Tibial artery (tissue), 4 donors: Measurements from ENCODE around the gene RBP7.
"Not testable (repeated sequence)": the region's sequence is repeated elsewhere in the genome, so short reads cannot be mapped to it uniquely, and the experiment has no call there.

Experiments
- DNase-seq, 2 donors: peaks; one replicate each; pipeline ENCODE4 v3.0.0-alpha.2; 2019
- H3K27ac ChIP-seq, 2 donors: fragments of 200-600 bp; sonication (generic) in 1 of 2; 1 replicate in 1 of 2; 2 replicates in 1 of 2; pipeline ENCODE4 v1.5.1; 2018 to 2019; ENCODE audit warnings: mild to moderate bottlenecking in 1 of 2
- H3K27me3 ChIP-seq, 2 donors: fragments of 200-600 bp; sonication (generic) in 1 of 2; one replicate each; pipeline versions ENCODE4 v1.5.1 to v1.6.0; 2016 to 2019
- H3K36me3 ChIP-seq, 3 donors: fragments of 200-600 bp; sonication (generic) in 2 of 3; one replicate each; pipeline ENCODE4 v1.5.1; 2016 to 2019; ENCODE audit warnings: mild to moderate bottlenecking in 2 of 3
- H3K4me1 ChIP-seq, 4 donors: fragments of 200-600 bp; sonication (generic) in 2 of 4; 1 replicate in 3 of 4; 2 replicates in 1 of 4; pipeline ENCODE4 v1.5.1; 2016 to 2019
- H3K4me3 ChIP-seq, 2 donors: fragments of 200-600 bp; sonication (generic) in 1 of 2; 1 replicate in 1 of 2; 2 replicates in 1 of 2; pipeline ENCODE4 v1.5.1; 2018 to 2019; ENCODE audit warnings: mild to moderate bottlenecking in 2 of 2
- H3K9me3 ChIP-seq, 3 donors: fragments of 200-600 bp; sonication (generic) in 1 of 3; one replicate each; pipeline ENCODE4 v1.5.1; 2016 to 2019
- intact Hi-C: fragments of 100-400 bp; cut with DNase I; formaldehyde crosslinking; loops from one replicate; pipeline ENCODE4 v1.15.0; 2023; ENCODE audit warnings: low total_unique reads
- TF ChIP-seq, protein P1 (sequence below), 2 experiments: fragments of 200-600 bp in 1 of 2; fragments of 450-650 bp in 1 of 2; IDR thresholded peaks; one replicate each; pipeline ENCODE4 v1.5.1; 2017 to 2019; ENCODE audit warnings: antibody characterized with exemption in 2 of 2, mild to moderate bottlenecking in 1 of 2, moderate library complexity in 1 of 2

RBP7 gene

DNA sequence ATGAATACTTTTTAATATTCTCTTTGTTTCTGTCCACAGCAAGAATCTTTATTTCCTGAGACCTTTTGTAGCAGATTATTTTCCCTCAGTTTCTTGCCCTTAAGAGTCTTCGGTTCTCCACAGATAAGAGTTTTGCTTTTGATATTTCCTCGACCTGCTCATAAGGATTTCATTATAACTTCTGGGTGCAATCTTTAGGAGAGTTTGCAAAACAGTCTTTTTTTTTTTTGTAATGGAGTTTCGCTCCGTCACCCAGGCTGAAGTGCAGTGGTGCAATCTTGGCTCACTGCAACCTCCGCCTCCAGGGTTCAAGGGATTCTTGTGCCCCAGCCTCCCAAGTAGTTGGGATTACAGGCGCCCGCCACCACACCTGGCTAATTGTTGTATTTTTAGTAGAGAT is 25.6 kb downstream of the RBP7 start:
- no peaks in the 10 kb centered on the region for H3K9me3 ChIP-seq
- TF ChIP-seq, protein P1, sequence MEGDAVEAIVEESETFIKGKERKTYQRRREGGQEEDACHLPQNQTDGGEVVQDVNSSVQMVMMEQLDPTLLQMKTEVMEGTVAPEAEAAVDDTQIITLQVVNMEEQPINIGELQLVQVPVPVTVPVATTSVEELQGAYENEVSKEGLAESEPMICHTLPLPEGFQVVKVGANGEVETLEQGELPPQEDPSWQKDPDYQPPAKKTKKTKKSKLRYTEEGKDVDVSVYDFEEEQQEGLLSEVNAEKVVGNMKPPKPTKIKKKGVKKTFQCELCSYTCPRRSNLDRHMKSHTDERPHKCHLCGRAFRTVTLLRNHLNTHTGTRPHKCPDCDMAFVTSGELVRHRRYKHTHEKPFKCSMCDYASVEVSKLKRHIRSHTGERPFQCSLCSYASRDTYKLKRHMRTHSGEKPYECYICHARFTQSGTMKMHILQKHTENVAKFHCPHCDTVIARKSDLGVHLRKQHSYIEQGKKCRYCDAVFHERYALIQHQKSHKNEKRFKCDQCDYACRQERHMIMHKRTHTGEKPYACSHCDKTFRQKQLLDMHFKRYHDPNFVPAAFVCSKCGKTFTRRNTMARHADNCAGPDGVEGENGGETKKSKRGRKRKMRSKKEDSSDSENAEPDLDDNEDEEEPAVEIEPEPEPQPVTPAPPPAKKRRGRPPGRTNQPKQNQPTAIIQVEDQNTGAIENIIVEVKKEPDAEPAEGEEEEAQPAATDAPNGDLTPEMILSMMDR (IDR thresholded peaks at IDR 0.05) = no peak
- no peaks in the 10 kb centered on the region for H3K36me3 ChIP-seq
- H3K4me1 ChIP-seq = no peaks in the 10 kb centered on the region
- no peaks in the 10 kb centered on the region for H3K27me3 ChIP-seq
- H3K4me3 ChIP-seq = no peak overlapping the region
- no peak overlapping the region for H3K27ac ChIP-seq
- no peak for DNase-seq
- intact Hi-C loops = no loop called here

DNA sequence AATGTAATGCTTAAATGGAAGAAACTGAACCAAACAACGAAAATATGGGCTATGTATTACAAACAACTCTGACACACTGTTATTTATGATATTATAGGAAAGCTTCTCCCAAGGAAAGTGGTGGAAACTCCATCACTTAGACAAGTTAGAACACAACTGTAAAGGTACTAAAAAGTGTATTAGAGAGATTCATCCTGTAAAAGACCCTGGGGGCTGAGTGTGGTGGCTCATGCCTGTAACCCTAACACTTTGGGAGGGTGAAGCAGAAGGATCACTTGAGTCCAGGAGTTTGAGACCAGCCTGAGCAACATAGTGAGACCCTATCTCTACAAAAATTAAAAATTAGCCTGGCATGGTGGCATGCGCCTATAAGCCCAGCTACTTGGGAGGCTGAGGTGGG is 28.3 kb downstream of the RBP7 start:
- Histone ChIP-seq H3K27ac (no peak overlapping the region), H3K27me3 (no peaks in the 10 kb centered on the region), H3K4me3 (no peak overlapping the region), H3K9me3 (no peaks in the 10 kb centered on the region), H3K4me1 (no peaks in the 10 kb centered on the region), H3K36me3 (no peaks in the 10 kb centered on the region)
- intact Hi-C loops = no loop called here
- no peak for DNase-seq
- TF ChIP-seq, protein P1 (IDR thresholded peaks at IDR 0.05) = no peak

GRCh38 chr1:10027027-10027426 is 30.0 kb downstream of the RBP7 start:
- no peak for DNase-seq
- H3K4me3 ChIP-seq = no peak overlapping the region
- peaks cover 0 to 8% (median 3%) of the 10 kb centered on the region in 4 donors for H3K4me1 ChIP-seq
- no peak overlapping the region for H3K27ac ChIP-seq
- H3K27me3 ChIP-seq = no peaks in the 10 kb centered on the region
- H3K36me3 ChIP-seq = no peaks in the 10 kb centered on the region
- H3K9me3 ChIP-seq = no peaks in the 10 kb centered on the region
- TF ChIP-seq, protein P1 (IDR thresholded peaks at IDR 0.05) = no peak
- intact Hi-C loops = no loop called here

GRCh38 chr1:10028956-10029500 is 32.0 kb downstream of the RBP7 start:
- H3K36me3 ChIP-seq, H3K27me3 ChIP-seq, H3K27ac ChIP-seq, intact Hi-C loops, H3K9me3 ChIP-seq, DNase-seq, H3K4me3 ChIP-seq: not testable (repeated sequence)
- H3K4me1 ChIP-seq = peaks cover 0 to 15% (median 5%) of the 10 kb centered on the region in 4 donors

DNA sequence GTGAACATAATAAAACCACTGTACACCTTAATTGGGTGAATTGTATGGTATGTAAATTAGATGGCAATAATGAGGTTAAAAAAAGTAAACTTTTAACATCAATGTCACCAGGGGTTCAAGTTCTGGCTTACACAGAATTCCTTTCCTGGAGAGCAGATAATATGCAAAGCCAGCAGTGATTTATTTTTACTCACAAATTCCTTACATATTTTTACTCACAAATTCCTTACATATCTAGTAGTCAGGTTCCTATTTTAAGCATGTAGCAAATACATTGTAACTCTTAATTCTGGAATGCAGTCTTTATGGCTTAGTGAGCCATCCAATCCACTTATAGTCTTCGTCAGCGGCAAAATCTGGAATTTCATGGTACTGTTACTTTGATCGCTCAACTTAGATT is 34.4 kb downstream of the RBP7 start:
- Histone ChIP-seq H3K27ac (peak overlapping the region in 1 of 2 donors; percentile 99), H3K4me1 (peaks cover 0 to 38% (median 13%) of the 10 kb centered on the region in 4 donors), H3K9me3 (no peaks in the 10 kb centered on the region), H3K36me3 (peaks cover 0 to 2% (median 2%) of the 10 kb centered on the region in 3 donors), H3K4me3 (no peak overlapping the region), H3K27me3 (no peaks in the 10 kb centered on the region)
- intact Hi-C loops = loop anchor here (5.0 to 10.0 kb wide), 2 partner anchors 87 to 121 kb away; partner anchors contain the start of genes LZIC and NMNAT1
- DNase-seq = no peak
- TF ChIP-seq, protein P1 (IDR thresholded peaks at IDR 0.05) = no peak

- H3K27me3 ChIP-seq = no peaks in the 10 kb centered on the region
- H3K9me3 ChIP-seq = no peaks in the 10 kb centered on the region
- intact Hi-C loops = loop anchor here (2.0 to 10.0 kb wide), 3 partner anchors 76 to 120 kb away; partner anchors contain the start of genes LZIC and NMNAT1
- DNase-seq = peak; percentile 97 to 99
- peak within 1 kb of the TSS; percentile 96 to 99 for H3K27ac ChIP-seq
- peak within 1 kb of the TSS; percentile 82 to 100 for H3K4me3 ChIP-seq
- TF ChIP-seq, protein P1 (IDR thresholded peaks at IDR 0.05) = peak; percentile 77 to 78
- H3K4me1 ChIP-seq = peaks cover 0 to 40% (median 13%) of the 10 kb centered on the region in 4 donors
- H3K36me3 ChIP-seq = peaks cover 9 to 15% (median 12%) of the 10 kb centered on the region in 3 donors
These were observed 35.7 kb downstream of the RBP7 start, which contains the start of gene UBE4B for GRCh38 chr1:10032590-10033358. Gene UBE4B (plus strand): TSS chr1:10032958. CDS start chr1:10033671, 713 bp downstream.
